Epithelial cell of proximal tubule (primary cell): ENCODE data around the gene POMGNT2. TPM values are rescaled to one million over a fixed set of nuclear protein-coding genes. Genes with fewer than 3 reads are reported as not detected.

ENCODE experiments used
- DNase-seq: peaks from one replicate; pipeline ENCODE4 v3.0.0-alpha.2; 2011; ENCODE audit warnings: low read depth
- H3K4me3 ChIP-seq: 2 replicates; pipeline ENCODE4 v1.5.1; 2011; ENCODE audit warnings: low read depth, mild to moderate bottlenecking, low read length
- CTCF ChIP-seq: conservative IDR thresholded peaks from 2 replicates; pipeline ENCODE4 v1.5.1; 2012; ENCODE audit warnings: low read depth, mild to moderate bottlenecking, low read length
- total RNA-seq: library from RNA; depleted of rRNA; stranded (reverse); fragments of >200 nt; gene quantifications from 2 replicates; pipeline ENCODE4 v1.2.3, GENCODE V29; 2015

The POMGNT2 gene
- total RNA-seq, 1 donor from 2014 or later = 16.1 TPM

- DNase-seq = no peak
- TF ChIP-seq CTCF = no peak
- H3K4me3 ChIP-seq = no peak overlapping the region
Measured at GRCh38 chr3:43077261-43077660, 28.6 kb downstream of the POMGNT2 start.

GRCh38 chr3:43076857-43077256, 29.0 kb downstream of the POMGNT2 start:
- DNase-seq = no peak
- H3K4me3 ChIP-seq = no peak overlapping the region

GRCh38 chr3:43075904-43076661, 29.8 kb downstream of the POMGNT2 start:
- DNase-seq = no peak
- no peak overlapping the region for H3K4me3 ChIP-seq
- TF ChIP-seq CTCF = no peak

More at GRCh38 chr3:43076857-43077256, 29.0 kb downstream of the POMGNT2 start:
- no peak for TF ChIP-seq CTCF

- DNase-seq = no peak
- H3K4me3 ChIP-seq = no peak overlapping the region
Measured at GRCh38 chr3:43074901-43075689, 30.8 kb downstream of the POMGNT2 start.

GRCh38 chr3:43074482-43074881, 31.4 kb downstream of the POMGNT2 start:
- no peak overlapping the region for H3K4me3 ChIP-seq
- DNase-seq = no peak
- no peak for TF ChIP-seq CTCF

More at GRCh38 chr3:43074901-43075689, 30.8 kb downstream of the POMGNT2 start:
- no peak for TF ChIP-seq CTCF

GRCh38 chr3:43073836-43074220, 32.1 kb downstream of the POMGNT2 start:
- DNase-seq = no peak
- TF ChIP-seq CTCF = no peak
- no peak overlapping the region for H3K4me3 ChIP-seq
